T-helper 1 cell treated with Interleukin-12 subunit alpha and Interleukin-12 subunit beta and Interleukin-4 antibody, amounts not matched to agents 30 μg/mL and 1 μg/mL, for 36 hours (primary cell): Measurements from ENCODE around the gene ALCAM.
"Not testable (repeated sequence)": the region's sequence is repeated elsewhere in the genome, so short reads cannot be mapped to it uniquely, and the experiment has no call there.

Experiments
- H3K27ac Mint-ChIP-seq: one replicate; pipeline ENCODE4 v1.8.0; 2021; ENCODE audit warnings: mild to moderate bottlenecking, mixed read lengths
- H3K27me3 Mint-ChIP-seq: one replicate; pipeline ENCODE4 v1.8.0; 2021; ENCODE audit warnings: low read depth, mixed read lengths
- H3K36me3 Mint-ChIP-seq: one replicate; pipeline ENCODE4 v1.8.0; 2021; ENCODE audit warnings: low read depth, mixed read lengths
- H3K4me1 Mint-ChIP-seq: one replicate; pipeline ENCODE4 v1.8.0; 2021; ENCODE audit warnings: low read depth, mixed read lengths
- H3K4me3 Mint-ChIP-seq: one replicate; pipeline ENCODE4 v1.8.0; 2021; ENCODE audit warnings: mild to moderate bottlenecking, moderate library complexity, mixed read lengths
- H3K9me3 Mint-ChIP-seq: one replicate; pipeline ENCODE4 v1.8.0; 2021; ENCODE audit warnings: mixed read lengths

Gene ALCAM

DNA sequence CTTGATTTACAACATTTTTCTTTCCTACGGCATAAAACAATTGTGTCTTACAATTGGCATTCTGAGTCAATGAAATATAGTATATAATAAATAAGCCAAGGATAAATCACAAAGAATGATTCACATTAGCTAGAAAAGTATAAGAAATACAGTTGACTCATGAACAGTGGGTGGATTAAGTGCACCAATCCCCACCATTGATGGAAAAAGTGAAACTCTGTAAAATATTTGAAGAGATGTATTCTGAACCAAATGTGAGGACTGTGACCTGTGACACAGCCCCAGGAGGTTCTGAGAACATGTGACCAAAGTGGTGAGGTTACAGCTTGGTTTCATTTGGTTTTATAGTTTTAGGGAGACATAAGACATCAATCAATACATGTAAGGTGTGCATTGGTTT, 227.5 kb downstream of the ALCAM start:
- H3K27me3 Mint-ChIP-seq = no peaks in the 10 kb centered on the region
- H3K36me3 Mint-ChIP-seq = no peaks in the 10 kb centered on the region
- H3K9me3 Mint-ChIP-seq = peaks cover 4% of the 10 kb centered on the region
- no peak overlapping the region for H3K27ac Mint-ChIP-seq
- H3K4me1 Mint-ChIP-seq = no peaks in the 10 kb centered on the region
- no peak overlapping the region for H3K4me3 Mint-ChIP-seq

DNA sequence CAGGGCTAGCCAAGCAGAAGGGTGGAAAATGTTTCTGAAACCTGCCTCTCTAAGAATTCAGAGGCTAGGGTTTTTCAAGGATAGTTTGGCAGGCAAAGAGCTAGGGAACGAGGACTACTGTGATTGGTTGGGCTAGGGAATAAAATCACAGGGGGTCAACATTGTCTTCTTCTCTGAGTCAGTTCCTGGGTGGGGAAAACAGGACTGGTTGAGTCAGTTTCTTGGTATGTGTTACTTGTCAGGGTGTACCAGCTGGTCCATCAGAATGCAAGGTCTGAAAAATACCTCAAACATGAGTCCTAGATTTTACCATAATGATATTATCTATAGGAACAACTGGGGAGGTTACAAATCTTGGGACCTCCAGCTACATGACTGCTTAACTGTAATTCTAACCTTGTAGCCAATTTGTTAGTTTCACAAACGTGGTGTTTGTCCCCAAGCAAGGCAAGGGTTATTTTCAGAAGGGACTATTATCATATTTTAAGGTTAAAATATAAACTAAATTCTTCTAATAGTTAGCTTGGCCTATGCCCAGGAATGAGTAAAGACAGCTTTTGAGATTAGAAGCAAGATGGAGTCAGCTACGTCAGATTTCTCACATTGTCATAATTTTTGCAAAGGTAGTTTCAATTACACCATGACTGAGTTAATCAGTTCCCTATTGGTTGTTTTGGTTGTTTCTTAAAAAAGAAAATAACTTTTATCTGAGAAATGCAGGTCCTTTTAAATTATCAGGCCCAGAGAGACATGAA, 231.5 kb downstream of the ALCAM start:
- Mint-ChIP-seq H3K27ac (no peak overlapping the region), H3K9me3 (no peaks in the 10 kb centered on the region), H3K36me3 (no peaks in the 10 kb centered on the region), H3K27me3 (no peaks in the 10 kb centered on the region), H3K4me1 (no peaks in the 10 kb centered on the region), H3K4me3 (no peak overlapping the region)

DNA sequence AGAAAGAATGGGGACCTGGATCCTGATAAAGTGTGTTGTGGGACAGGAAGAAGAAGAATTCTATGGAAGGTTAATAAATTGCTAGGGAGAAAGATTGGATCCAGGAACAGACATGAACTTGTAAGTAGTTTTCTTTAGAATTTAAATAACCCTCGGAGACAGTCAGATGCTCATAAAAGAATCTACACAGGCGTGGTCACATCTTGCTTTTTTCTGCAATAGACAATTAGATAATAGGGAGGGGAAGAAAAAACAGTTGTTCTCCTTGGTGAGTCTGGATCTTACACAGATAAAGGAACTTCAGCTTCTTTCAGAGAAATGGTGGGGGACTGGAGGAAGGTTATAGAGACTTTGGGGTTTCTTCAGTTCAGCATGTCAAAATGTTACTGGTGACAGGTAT, 232.6 kb downstream of the ALCAM start:
- Mint-ChIP-seq H3K4me3 (no peak overlapping the region), H3K27ac (no peak overlapping the region), H3K9me3 (no peaks in the 10 kb centered on the region), H3K36me3 (no peaks in the 10 kb centered on the region), H3K27me3 (no peaks in the 10 kb centered on the region), H3K4me1 (no peaks in the 10 kb centered on the region)

DNA sequence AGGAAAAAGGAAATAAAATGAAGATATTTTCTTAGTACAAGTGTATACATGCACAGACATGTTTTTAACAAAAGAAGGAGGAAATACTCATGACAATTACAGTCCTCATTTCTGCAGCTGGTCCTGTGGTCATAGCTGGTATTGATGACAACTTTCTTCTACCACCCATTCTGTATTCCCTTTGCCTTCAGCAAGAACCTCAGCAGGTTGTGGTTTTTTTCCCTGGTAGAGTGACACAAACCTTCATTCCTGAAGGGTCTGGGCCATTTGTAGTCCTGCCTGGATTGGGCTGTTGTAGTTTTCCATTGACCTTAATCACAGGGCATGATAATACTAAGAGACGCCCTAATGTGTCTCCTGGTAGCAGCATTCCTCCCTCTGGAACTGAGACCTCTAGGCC, 235.0 kb downstream of the ALCAM start:
- not testable (repeated sequence) for H3K4me1 Mint-ChIP-seq, H3K4me3 Mint-ChIP-seq, H3K27ac Mint-ChIP-seq, H3K36me3 Mint-ChIP-seq, H3K9me3 Mint-ChIP-seq, H3K27me3 Mint-ChIP-seq

DNA sequence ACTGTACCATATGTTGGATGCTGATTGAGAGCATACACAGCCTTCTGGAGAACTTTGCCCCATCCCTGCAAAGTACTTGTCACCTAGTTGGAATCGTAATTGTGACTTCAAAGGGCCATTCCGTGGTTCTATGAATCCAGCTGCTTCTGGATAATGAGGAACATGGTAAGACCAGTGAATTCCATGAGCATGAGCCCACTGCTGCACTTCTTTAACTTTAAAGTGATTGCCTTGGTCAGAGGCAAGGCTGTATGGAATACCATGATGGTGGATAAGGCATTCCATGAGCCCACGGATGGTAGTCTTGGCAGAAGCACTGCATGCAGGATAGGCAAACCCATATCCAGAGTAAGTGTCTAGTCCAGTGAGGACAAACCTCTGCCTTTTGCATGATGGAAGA, 235.6 kb downstream of the ALCAM start:
- not testable (repeated sequence) for H3K4me1 Mint-ChIP-seq, H3K36me3 Mint-ChIP-seq, H3K27me3 Mint-ChIP-seq, H3K9me3 Mint-ChIP-seq, H3K27ac Mint-ChIP-seq, H3K4me3 Mint-ChIP-seq

DNA sequence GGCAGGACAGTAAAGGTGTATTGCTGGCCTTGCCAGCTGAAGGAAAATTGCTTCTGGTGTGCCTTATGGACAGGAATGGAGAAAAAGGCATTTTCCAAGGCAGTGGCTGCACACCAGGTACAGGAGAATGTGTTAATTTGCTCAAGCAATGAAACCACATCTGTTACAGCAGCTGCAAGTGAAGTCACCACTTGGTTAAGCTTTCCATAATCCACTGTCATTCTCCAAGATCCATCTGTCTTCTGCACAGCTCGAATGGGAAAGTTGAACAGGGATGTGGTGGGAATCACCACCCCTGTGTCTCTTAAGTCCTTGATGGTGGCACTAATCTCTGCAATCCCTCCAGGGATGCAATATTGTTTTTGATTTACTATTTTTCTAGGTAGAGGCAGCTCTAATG, 236.8 kb downstream of the ALCAM start:
- not testable (repeated sequence) for H3K27me3 Mint-ChIP-seq, H3K4me3 Mint-ChIP-seq, H3K36me3 Mint-ChIP-seq, H3K9me3 Mint-ChIP-seq, H3K4me1 Mint-ChIP-seq, H3K27ac Mint-ChIP-seq

DNA sequence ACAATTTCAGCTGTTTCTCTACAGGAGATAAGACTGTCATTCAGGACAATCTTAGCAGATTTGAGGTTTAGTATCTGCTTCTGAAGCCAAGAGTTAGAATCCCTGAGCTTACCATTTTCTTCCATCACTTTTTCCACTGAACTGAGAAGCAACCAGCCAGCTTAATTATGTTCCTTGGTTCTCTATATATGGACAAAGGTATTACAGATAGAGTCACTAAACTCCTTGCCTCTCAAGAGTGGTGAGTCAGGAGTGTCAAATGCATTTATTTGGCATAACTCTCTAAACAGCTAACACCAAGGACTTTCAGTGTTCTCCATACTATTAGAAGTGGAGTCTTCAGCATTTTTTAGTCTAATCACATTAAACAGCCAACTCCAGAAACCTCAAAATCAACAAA, 239.3 kb downstream of the ALCAM start:
- Mint-ChIP-seq H3K27me3 (no peaks in the 10 kb centered on the region), H3K36me3 (no peaks in the 10 kb centered on the region), H3K9me3 (no peaks in the 10 kb centered on the region), H3K27ac (no peak overlapping the region), H3K4me3 (no peak overlapping the region), H3K4me1 (no peaks in the 10 kb centered on the region)

DNA sequence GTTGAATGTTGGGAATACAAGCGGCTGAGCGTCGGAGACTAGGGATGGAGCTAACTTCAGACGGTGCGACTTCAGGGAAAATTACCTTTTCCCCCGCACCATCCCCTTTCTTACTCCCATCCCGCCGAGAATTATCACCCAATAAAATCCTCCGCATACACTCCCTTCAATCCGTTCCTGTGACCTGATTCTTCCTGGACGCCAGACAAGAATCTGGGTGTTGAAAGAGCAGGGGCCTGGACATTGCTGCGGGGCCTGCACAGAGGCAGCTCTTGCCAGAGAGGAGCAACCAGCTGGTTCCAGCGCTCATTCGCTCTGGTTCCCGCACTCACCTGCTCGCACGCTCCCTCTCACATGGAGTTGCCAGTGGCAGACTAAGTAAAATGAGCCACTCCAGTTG, 241.9 kb downstream of the ALCAM start:
- no peaks in the 10 kb centered on the region for H3K9me3 Mint-ChIP-seq

DNA sequence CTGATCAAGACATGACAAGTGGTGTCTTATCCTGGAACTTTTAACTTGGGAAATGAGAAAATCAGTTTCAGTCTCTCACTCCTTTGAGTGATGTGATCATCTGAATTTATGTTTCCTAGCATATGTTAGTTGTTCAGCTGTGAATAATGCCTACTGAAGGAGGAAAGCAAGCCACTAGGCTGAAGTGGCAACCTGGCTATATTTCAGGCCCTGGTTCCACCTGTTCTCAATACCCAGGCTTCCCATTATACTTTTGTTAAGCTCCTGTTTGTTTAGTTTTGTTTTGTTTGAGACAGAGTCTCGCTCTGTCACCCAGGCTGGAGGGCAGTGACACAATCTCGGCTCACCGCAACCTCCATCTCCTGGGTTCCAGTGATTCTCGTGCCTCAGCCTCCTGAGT, 243.8 kb downstream of the ALCAM start:
- H3K27me3 Mint-ChIP-seq = no peaks in the 10 kb centered on the region
- H3K36me3 Mint-ChIP-seq = no peaks in the 10 kb centered on the region
- no peak overlapping the region for H3K4me3 Mint-ChIP-seq
- no peak overlapping the region for H3K27ac Mint-ChIP-seq
- H3K9me3 Mint-ChIP-seq = no peaks in the 10 kb centered on the region
- H3K4me1 Mint-ChIP-seq = no peaks in the 10 kb centered on the region

More for the DNA sequence above, 241.9 kb downstream of the ALCAM start:
- Mint-ChIP-seq H3K27ac (no peak overlapping the region), H3K36me3 (no peaks in the 10 kb centered on the region), H3K4me1 (no peaks in the 10 kb centered on the region), H3K27me3 (no peaks in the 10 kb centered on the region), H3K4me3 (no peak overlapping the region)

DNA sequence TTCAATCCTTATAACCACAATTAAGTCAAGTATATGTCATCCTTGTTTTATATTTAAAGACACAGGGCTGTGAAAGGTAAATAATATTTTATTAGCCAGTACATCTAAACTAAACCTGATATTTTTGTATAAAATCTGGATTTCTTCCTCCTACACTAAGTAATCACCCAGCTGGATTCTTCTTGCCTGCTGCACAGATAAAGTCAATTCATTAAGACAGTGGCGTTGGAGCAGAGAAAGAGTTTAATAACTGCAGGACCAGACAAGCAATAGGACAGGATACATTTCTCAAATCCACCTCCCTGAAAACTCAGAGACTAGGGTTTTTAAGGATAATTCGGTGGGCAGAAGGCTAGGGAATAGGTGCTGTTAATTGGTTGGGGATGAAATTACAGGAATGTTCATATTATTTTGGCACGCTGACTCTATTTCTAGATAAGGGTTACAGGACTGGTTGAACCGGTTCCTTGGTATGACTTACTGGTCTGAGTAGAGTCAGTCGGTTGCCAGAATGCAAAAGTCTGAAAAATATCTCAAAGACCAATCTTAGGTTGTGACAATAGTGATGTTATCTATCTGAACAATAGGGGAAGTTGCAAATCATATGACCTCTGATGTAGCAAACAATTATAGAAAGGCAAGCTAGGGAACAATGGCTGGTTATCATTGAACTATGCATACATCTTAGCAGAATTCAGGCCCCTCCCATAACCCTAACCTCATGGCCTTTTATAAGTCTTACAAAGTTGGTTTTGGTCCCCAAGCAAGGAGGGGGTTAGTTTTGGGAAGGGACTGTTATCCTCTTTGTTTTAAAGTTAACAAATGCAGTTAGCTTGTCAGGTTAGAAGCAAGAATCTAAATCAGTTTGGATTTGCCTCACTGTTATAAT, 244.8 kb downstream of the ALCAM start:
- no peaks in the 10 kb centered on the region for H3K27me3 Mint-ChIP-seq
- H3K36me3 Mint-ChIP-seq = no peaks in the 10 kb centered on the region
- no peaks in the 10 kb centered on the region for H3K4me1 Mint-ChIP-seq
- H3K27ac Mint-ChIP-seq = no peak overlapping the region
- no peaks in the 10 kb centered on the region for H3K9me3 Mint-ChIP-seq
- H3K4me3 Mint-ChIP-seq = no peak overlapping the region

DNA sequence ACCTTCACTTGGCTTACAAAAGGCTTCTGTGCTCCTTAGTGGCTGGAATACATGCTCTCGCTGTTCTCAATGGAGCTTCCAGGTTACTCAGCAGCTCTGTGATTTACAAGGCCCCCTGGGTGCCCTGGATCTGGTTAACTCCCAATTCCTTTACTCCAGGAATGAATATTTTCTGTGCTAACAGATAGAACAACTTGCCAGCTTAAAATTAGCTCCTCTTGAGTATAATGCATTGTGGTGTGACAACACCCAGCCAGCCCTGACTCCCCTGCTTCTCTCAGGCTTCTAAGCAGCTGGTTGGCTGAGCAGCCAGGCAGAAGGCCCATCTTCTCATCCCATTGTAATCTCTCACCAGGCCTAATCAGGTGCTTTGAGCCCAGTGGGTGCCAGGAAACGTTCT, 246.4 kb downstream of the ALCAM start:
- no peaks in the 10 kb centered on the region for H3K4me1 Mint-ChIP-seq

DNA sequence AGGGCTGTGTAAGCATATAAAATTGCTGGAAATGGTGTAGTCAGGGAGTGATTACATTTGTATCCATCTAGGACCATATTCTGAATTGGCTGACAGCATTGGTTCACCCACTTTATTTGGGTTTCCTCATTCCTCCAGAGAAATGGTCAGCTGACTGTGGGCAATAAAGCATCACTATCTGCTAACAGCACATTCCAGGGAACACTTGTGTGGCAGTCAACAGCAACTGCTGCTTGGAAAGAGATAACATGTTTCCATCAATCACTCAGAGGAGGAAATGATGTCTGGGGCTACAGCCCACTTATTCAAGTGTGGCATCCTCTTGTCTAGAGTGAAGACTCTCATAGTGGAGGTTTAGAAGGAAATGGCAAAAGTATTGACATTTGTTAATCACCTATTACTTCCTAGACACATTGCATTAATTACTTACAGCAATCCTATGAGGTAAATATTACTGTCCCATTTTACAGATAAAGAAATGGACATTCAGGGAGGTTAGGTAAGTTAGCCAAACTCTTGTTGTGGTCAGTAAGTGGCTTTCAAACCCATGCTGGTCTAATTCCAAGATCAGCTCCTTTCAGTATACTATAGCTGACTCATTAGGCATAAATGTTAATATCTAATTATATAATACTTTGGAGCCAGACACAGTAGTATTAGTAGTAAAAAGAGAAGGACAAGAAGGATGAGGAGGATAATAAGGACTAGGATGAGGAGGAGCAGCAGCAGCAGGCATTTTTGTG, 247.8 kb downstream of the ALCAM start:
- Mint-ChIP-seq H3K9me3 (no peaks in the 10 kb centered on the region), H3K27ac (no peak overlapping the region), H3K27me3 (no peaks in the 10 kb centered on the region), H3K4me1 (no peaks in the 10 kb centered on the region), H3K36me3 (no peaks in the 10 kb centered on the region), H3K4me3 (no peak overlapping the region)

More for the DNA sequence above, 246.4 kb downstream of the ALCAM start:
- no peaks in the 10 kb centered on the region for H3K27me3 Mint-ChIP-seq
- no peaks in the 10 kb centered on the region for H3K36me3 Mint-ChIP-seq
- H3K9me3 Mint-ChIP-seq = no peaks in the 10 kb centered on the region
- H3K4me3 Mint-ChIP-seq = no peak overlapping the region
- no peak overlapping the region for H3K27ac Mint-ChIP-seq

DNA sequence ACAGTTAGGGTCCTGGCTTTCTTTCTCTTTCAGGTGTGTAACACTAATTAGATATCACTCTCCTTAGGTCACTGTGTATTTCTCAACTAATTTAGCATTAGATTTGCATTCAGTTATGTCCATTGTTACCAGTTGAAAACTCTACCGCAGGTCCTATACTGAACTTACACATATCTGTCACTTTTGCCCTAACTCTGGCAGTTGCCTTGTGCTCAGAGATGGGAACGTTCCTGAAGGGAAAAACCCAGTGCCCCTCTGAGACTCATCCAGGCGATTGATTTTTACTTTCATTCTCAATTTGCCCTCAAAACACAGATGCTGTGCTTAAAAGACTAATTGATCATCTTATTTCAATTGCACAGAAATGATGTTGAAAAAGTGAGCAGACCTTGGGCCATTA, 249.1 kb downstream of the ALCAM start:
- Mint-ChIP-seq H3K4me1 (no peaks in the 10 kb centered on the region), H3K27me3 (no peaks in the 10 kb centered on the region), H3K4me3 (no peak overlapping the region), H3K36me3 (no peaks in the 10 kb centered on the region), H3K27ac (no peak overlapping the region), H3K9me3 (no peaks in the 10 kb centered on the region)

DNA sequence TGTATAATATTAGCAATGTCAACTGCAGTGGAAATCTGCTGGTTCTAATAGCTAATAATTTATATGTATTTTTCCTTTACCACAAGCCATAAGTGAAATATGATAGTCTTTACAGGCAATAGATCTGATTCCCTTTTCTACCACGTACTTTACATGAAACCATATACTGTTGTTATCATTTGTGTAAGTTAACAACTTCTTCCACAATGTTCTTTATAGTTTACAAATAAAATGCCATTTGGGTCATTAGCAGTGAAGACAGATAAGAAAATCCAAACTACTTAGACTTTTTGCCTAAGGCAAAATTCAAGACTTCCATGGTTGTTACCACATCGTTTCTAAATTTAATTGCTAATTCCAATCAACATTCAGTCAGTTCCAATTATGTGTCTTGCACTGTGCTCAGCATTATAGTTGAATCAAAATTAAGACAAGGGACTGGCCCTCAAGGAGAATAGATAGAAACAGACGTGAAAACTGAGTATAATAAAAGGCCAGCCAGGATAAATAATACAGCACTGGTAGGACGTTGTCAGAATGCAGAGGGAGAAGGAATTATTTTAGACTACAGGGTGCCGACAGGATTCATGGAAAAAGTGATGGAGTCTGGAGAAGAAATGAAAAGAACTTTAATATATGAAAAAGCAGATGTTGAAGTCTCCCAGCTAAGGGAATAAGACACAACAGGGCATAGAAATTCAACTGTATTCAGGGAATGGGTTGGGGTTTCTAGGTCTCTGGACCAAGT, 249.8 kb downstream of the ALCAM start:
- H3K9me3 Mint-ChIP-seq = no peaks in the 10 kb centered on the region
- no peak overlapping the region for H3K27ac Mint-ChIP-seq
- no peak overlapping the region for H3K4me3 Mint-ChIP-seq
- H3K36me3 Mint-ChIP-seq = no peaks in the 10 kb centered on the region
- no peaks in the 10 kb centered on the region for H3K4me1 Mint-ChIP-seq
- H3K27me3 Mint-ChIP-seq = no peaks in the 10 kb centered on the region
